ENCODE results near the gene YIF1A. TPM values are rescaled to one million over a fixed set of nuclear protein-coding genes. Genes with fewer than 3 reads are reported as not detected.

Gene YIF1A
- total and polyA plus RNA-seq, 4 donors = 93.0 to 136 (median 117) TPM

DNA sequence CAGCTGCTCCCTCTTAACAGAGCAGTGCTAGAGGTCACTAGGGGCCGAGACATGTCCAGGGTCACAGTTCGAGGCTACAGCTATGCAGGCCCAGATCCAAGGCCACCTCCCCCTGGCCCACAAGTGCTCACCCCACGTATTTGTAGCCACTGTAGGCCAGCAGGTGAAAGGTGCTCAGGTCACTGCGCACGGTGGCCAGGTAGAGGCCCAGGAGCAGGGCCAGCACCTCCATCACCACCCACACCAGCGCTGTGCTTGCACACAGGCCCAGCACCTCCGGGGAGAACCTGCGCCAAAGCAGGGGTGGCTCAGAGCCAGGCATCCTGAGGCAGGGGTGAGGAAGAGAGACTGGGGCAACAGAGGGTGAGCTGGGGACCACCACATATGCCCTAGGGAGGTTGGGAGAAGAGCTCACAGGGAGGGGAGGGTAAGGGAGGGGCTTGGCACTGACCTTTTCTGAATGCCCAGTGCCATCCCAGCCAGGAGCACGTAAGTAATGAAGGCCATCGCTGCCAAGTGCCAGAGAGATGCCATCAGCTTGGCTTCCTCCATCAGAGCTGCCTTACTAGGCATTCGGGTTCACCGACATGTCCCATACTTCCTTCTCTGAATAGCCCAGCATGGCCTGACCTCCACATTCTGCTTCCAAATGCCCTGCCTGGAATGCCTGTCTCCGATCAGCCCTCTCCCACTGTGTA is 3.5 kb downstream of the YIF1A start:
- WGBS = 63% methylated on average over 13 of the region's 13 CpGs
- no peak overlapping the region for H3K9ac ChIP-seq (ENCODE audit: low read depth in 1 of 2, low read length in 2 of 2)
- TF ChIP-seq FOXA2 (IDR thresholded peaks at IDR 0.05) = no peak
- TF ChIP-seq SP1 (IDR thresholded peaks at IDR 0.05) = no peak
- H3K27ac ChIP-seq (ENCODE audit: low read depth in 1 of 2, low read length in 2 of 2) = no peak overlapping the region
- DNase-seq (ENCODE audit: low spot score) = no peak
- H3K27me3 ChIP-seq (ENCODE audit: control insufficient read depth in 4 of 4, insufficient read depth in 4 of 4, low read length in 3 of 4) = no peaks in the 10 kb centered on the region
- no peaks in the 10 kb centered on the region for H3K9me3 ChIP-seq (ENCODE audit: control insufficient read depth in 4 of 4, low read length in 3 of 4)
- H3K36me3 ChIP-seq (ENCODE audit: control insufficient read depth in 4 of 4, insufficient read depth in 3 of 4, low read depth in 1 of 4, low read length in 3 of 4) = peaks cover 0 to 5% (median 4%) of the 10 kb centered on the region in 4 donors
- H3K4me1 ChIP-seq (ENCODE audit: control insufficient read depth in 4 of 4, insufficient read depth in 4 of 4, low read length in 3 of 4) = peaks cover 12 to 50% (median 36%) of the 10 kb centered on the region in 4 donors
- H3K4me3 ChIP-seq (ENCODE audit: low read depth in 1 of 3, low read length in 3 of 3) = no peak overlapping the region

DNA sequence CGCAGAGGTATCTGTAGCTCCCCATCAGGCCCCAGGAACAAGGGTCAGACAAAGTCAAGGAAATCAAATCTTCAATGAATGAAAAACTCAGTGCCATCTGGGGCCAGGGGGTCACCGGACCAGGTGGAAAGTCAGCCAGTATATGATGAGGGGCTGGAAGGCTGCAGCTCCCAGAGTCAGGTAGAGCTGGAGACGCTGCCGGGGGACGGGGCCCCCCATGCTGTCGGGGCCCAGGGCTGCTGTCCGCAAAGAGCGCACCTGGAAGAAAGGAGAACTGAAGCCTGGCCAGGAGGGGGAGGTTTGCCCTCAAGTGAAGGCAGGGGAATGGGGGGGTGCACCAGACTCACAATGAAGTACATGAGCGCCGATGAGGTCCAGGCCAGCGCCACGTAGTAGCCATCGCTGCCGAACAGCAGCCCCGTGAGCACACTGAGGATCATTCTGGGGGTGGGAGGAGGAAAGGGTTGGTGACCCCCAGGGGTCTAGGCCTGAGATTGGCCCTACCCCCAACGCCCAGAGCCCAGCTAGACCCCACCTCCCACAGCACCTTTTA is 4.3 kb downstream of the YIF1A start:
- WGBS = 96% methylated on average over 16 of the region's 16 CpGs
- TF ChIP-seq FOXA1 (IDR thresholded peaks at IDR 0.05) (no peak), FOXA2 (IDR thresholded peaks at IDR 0.05) (no peak), YY1 (IDR thresholded peaks at IDR 0.05) (no peak), RAD21 (IDR thresholded peaks at IDR 0.05) (no peak), SP1 (IDR thresholded peaks at IDR 0.05) (no peak)
- TF ChIP-seq, protein P1, sequence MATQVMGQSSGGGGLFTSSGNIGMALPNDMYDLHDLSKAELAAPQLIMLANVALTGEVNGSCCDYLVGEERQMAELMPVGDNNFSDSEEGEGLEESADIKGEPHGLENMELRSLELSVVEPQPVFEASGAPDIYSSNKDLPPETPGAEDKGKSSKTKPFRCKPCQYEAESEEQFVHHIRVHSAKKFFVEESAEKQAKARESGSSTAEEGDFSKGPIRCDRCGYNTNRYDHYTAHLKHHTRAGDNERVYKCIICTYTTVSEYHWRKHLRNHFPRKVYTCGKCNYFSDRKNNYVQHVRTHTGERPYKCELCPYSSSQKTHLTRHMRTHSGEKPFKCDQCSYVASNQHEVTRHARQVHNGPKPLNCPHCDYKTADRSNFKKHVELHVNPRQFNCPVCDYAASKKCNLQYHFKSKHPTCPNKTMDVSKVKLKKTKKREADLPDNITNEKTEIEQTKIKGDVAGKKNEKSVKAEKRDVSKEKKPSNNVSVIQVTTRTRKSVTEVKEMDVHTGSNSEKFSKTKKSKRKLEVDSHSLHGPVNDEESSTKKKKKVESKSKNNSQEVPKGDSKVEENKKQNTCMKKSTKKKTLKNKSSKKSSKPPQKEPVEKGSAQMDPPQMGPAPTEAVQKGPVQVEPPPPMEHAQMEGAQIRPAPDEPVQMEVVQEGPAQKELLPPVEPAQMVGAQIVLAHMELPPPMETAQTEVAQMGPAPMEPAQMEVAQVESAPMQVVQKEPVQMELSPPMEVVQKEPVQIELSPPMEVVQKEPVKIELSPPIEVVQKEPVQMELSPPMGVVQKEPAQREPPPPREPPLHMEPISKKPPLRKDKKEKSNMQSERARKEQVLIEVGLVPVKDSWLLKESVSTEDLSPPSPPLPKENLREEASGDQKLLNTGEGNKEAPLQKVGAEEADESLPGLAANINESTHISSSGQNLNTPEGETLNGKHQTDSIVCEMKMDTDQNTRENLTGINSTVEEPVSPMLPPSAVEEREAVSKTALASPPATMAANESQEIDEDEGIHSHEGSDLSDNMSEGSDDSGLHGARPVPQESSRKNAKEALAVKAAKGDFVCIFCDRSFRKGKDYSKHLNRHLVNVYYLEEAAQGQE (IDR thresholded peaks at IDR 0.05) = no peak
- Histone ChIP-seq H3K9ac (ENCODE audit: low read depth in 1 of 2, low read length in 2 of 2) (no peak overlapping the region), H3K36me3 (ENCODE audit: control insufficient read depth in 4 of 4, insufficient read depth in 3 of 4, low read depth in 1 of 4, low read length in 3 of 4) (peaks cover 0 to 5% (median 4%) of the 10 kb centered on the region in 4 donors), H3K27ac (ENCODE audit: low read depth in 1 of 2, low read length in 2 of 2) (no peak overlapping the region), H3K4me3 (ENCODE audit: low read depth in 1 of 3, low read length in 3 of 3) (no peak overlapping the region), H3K9me3 (ENCODE audit: control insufficient read depth in 4 of 4, low read length in 3 of 4) (no peaks in the 10 kb centered on the region), H3K27me3 (ENCODE audit: control insufficient read depth in 4 of 4, insufficient read depth in 4 of 4, low read length in 3 of 4) (no peaks in the 10 kb centered on the region), H3K4me1 (ENCODE audit: control insufficient read depth in 4 of 4, insufficient read depth in 4 of 4, low read length in 3 of 4) (peaks cover 10 to 43% (median 28%) of the 10 kb centered on the region in 4 donors)
- DNase-seq (ENCODE audit: low spot score) = no peak

DNA sequence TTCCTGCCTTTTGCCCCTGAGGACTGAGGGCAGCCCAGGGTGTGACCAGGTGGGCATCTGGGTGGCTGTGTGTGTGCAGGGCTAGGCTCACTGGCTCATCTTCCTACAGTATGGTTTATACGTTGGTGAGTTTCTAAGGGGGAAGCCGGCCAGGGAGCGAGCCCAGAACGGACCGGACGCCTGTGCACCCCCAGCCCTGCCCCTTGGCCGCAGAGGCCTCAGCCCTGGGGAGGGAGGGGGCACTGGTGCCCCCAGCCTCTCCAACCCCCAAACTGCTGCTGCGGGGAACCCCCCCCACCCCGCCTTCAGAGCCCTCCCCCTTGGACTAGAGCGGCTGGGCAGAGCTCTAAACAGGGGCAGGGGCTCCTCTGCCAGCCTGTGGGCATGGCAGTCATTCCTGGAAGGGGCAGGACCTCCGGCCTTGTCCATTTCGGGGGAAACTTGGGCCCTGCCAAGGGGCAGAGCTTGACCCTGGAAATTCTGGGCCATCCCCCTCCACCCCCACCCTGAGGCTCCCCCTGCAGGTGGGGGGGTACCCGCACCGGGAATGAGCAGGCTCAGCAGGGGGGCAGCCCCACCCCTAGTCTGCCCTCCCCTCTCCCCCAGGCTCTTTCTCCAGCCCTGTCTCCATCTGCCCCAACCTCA is 5.4 kb downstream of the YIF1A start:
- WGBS = 88% methylated on average over 14 of the region's 14 CpGs
- no peak for DNase-seq (ENCODE audit: low spot score)
- Histone ChIP-seq H3K36me3 (ENCODE audit: control insufficient read depth in 4 of 4, insufficient read depth in 3 of 4, low read depth in 1 of 4, low read length in 3 of 4) (peaks cover 0 to 5% (median 4%) of the 10 kb centered on the region in 4 donors), H3K27ac (ENCODE audit: low read depth in 1 of 2, low read length in 2 of 2) (no peak overlapping the region), H3K9ac (ENCODE audit: low read depth in 1 of 2, low read length in 2 of 2) (no peak overlapping the region), H3K27me3 (ENCODE audit: control insufficient read depth in 4 of 4, insufficient read depth in 4 of 4, low read length in 3 of 4) (no peaks in the 10 kb centered on the region), H3K9me3 (ENCODE audit: control insufficient read depth in 4 of 4, low read length in 3 of 4) (no peaks in the 10 kb centered on the region), H3K4me3 (ENCODE audit: low read depth in 1 of 3, low read length in 3 of 3) (no peak overlapping the region), H3K4me1 (ENCODE audit: control insufficient read depth in 4 of 4, insufficient read depth in 4 of 4, low read length in 3 of 4) (peaks cover 10 to 38% (median 26%) of the 10 kb centered on the region in 4 donors)
- TF ChIP-seq, protein P1 (IDR thresholded peaks at IDR 0.05) = no peak
- TF ChIP-seq SP1 (IDR thresholded peaks at IDR 0.05) = no peak
- TF ChIP-seq, protein P2, sequence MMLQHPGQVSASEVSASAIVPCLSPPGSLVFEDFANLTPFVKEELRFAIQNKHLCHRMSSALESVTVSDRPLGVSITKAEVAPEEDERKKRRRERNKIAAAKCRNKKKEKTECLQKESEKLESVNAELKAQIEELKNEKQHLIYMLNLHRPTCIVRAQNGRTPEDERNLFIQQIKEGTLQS (IDR thresholded peaks at IDR 0.05) = no peak
- no peak for TF ChIP-seq YY1 (IDR thresholded peaks at IDR 0.05)
- no peak for TF ChIP-seq RAD21 (IDR thresholded peaks at IDR 0.05)
- TF ChIP-seq, protein P3, sequence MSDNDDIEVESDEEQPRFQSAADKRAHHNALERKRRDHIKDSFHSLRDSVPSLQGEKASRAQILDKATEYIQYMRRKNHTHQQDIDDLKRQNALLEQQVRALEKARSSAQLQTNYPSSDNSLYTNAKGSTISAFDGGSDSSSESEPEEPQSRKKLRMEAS (IDR thresholded peaks at IDR 0.05) = no peak
- TF ChIP-seq, protein P4, sequence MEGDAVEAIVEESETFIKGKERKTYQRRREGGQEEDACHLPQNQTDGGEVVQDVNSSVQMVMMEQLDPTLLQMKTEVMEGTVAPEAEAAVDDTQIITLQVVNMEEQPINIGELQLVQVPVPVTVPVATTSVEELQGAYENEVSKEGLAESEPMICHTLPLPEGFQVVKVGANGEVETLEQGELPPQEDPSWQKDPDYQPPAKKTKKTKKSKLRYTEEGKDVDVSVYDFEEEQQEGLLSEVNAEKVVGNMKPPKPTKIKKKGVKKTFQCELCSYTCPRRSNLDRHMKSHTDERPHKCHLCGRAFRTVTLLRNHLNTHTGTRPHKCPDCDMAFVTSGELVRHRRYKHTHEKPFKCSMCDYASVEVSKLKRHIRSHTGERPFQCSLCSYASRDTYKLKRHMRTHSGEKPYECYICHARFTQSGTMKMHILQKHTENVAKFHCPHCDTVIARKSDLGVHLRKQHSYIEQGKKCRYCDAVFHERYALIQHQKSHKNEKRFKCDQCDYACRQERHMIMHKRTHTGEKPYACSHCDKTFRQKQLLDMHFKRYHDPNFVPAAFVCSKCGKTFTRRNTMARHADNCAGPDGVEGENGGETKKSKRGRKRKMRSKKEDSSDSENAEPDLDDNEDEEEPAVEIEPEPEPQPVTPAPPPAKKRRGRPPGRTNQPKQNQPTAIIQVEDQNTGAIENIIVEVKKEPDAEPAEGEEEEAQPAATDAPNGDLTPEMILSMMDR (IDR thresholded peaks at IDR 0.05; ENCODE audit: low read depth, low read length, missing input control) = no peak
- TF ChIP-seq FOXA1 (IDR thresholded peaks at IDR 0.05) = no peak
- TF ChIP-seq FOXA2 (IDR thresholded peaks at IDR 0.05) = no peak
- TF ChIP-seq GABPA (IDR thresholded peaks at IDR 0.05 in 1 of 2, conservative IDR thresholded peaks at IDR 0.05 in 1 of 2) = no peak
- TF ChIP-seq HNF4G (IDR thresholded peaks at IDR 0.05) = no peak
- TF ChIP-seq, protein P5, sequence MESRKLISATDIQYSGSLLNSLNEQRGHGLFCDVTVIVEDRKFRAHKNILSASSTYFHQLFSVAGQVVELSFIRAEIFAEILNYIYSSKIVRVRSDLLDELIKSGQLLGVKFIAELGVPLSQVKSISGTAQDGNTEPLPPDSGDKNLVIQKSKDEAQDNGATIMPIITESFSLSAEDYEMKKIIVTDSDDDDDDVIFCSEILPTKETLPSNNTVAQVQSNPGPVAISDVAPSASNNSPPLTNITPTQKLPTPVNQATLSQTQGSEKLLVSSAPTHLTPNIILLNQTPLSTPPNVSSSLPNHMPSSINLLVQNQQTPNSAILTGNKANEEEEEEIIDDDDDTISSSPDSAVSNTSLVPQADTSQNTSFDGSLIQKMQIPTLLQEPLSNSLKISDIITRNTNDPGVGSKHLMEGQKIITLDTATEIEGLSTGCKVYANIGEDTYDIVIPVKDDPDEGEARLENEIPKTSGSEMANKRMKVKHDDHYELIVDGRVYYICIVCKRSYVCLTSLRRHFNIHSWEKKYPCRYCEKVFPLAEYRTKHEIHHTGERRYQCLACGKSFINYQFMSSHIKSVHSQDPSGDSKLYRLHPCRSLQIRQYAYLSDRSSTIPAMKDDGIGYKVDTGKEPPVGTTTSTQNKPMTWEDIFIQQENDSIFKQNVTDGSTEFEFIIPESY (IDR thresholded peaks at IDR 0.05) = no peak
